Endothelial cell of umbilical vein (primary cell): ENCODE results near the gene CHID1. TPM values are rescaled to one million over a fixed set of nuclear protein-coding genes. Genes with fewer than 3 reads are reported as not detected.

Experiments used
- BruUV-seq: library from RNA; stranded (reverse); fragments of 400-500 nt; replicated peaks from 2 replicates; lab custom pipeline; 2021; lab: Mats Ljungman, UMichigan
- CTCF ChIA-PET: fragments of 300-600, 350-600 bp; sonication (Branson Sonifier 250); formaldehyde crosslinking; loops from one replicate; lab custom pipeline; 2021; ENCODE audit warnings: antibody characterized with exemption, inconsistent platforms; lab: Charles Lee
- POLR2A ChIA-PET: fragments of 300-600, 350-600 bp; sonication (Branson Sonifier 250); formaldehyde crosslinking; loops from one replicate; lab custom pipeline; 2021; ENCODE audit warnings: antibody characterized with exemption, inconsistent platforms; lab: Charles Lee
- DNase-seq: peaks from one replicate; pipeline ENCODE4 v3.0.0-alpha.2; 2011; ENCODE audit warnings: low read depth, low spot score
- FAIRE-seq: peaks from 2 replicates; lab custom pipeline; 2011; peaks lifted over from hg19 to GRCh38; lab: Jason Lieb, UNC
- H2AFZ ChIP-seq: 2 replicates; pipeline ENCODE4 v1.6.0; 2012; ENCODE audit warnings: low read depth, low read length, control low read depth, inconsistent platforms
- H3K27ac ChIP-seq: 2 replicates; pipeline ENCODE4 v1.5.1; 2011; ENCODE audit warnings: low read depth, mild to moderate bottlenecking, control low read depth, low read length, moderate library complexity; ENCODE audit not compliant: insufficient read depth
- H3K27me3 ChIP-seq, 2 experiments: 2 replicates each; pipeline versions ENCODE4 v1.6.0 to v1.6.1; 2011; ENCODE audit warnings: low read length in 2 of 2, mixed read lengths in 1 of 2; ENCODE audit not compliant: control insufficient read depth in 2 of 2, insufficient read depth in 2 of 2
- H3K36me3 ChIP-seq, 2 experiments: 2 replicates in 1 of 2; 3 replicates in 1 of 2; pipeline ENCODE4 v1.5.1; 2011; ENCODE audit warnings: low read length in 2 of 2, mild to moderate bottlenecking in 1 of 2, moderate library complexity in 1 of 2; ENCODE audit not compliant: control insufficient read depth in 2 of 2, insufficient read depth in 2 of 2; ENCODE audit errors: extremely low read depth in 1 of 2
- H3K4me1 ChIP-seq: 3 replicates; pipeline ENCODE4 v1.5.1; 2011; ENCODE audit warnings: mild to moderate bottlenecking, low read length; ENCODE audit not compliant: control insufficient read depth, insufficient read depth; ENCODE audit errors: extremely low read depth
- H3K4me2 ChIP-seq: 2 replicates; pipeline ENCODE4 v1.6.1; 2011; ENCODE audit warnings: low read length, control low read depth, mixed read lengths; ENCODE audit not compliant: insufficient read depth
- H3K4me3 ChIP-seq, 3 experiments: fragments of 200-600 bp in 1 of 3; sonication (generic), shearing (Covaris generic) in 1 of 3; replicated peaks in 1 of 3; 2 replicates each; pipeline ENCODE4 v1.5.1; 2011 to 2016; ENCODE audit warnings: control low read depth in 3 of 3, low read length in 3 of 3, mild to moderate bottlenecking in 2 of 3, inconsistent platforms in 1 of 3, low read depth in 1 of 3, moderate library complexity in 1 of 3; ENCODE audit not compliant: insufficient read depth in 1 of 3
- H3K79me2 ChIP-seq: 2 replicates; pipeline ENCODE4 v1.6.0; 2012; ENCODE audit warnings: low read length, inconsistent platforms; ENCODE audit not compliant: control insufficient read depth, insufficient read depth
- H3K9ac ChIP-seq: replicated peaks from 2 replicates; pipeline ENCODE3; 2011; ENCODE audit warnings: low read length, control low read depth; ENCODE audit not compliant: insufficient read depth; ENCODE audit errors: extremely low read depth
- H3K9me1 ChIP-seq: replicated peaks from 3 replicates; pipeline ENCODE4 v1.6.0; 2011; ENCODE audit warnings: mild to moderate bottlenecking, low read length; ENCODE audit not compliant: control insufficient read depth, insufficient read depth; ENCODE audit errors: extremely low read depth
- H3K9me3 ChIP-seq: replicated peaks from 2 replicates; pipeline ENCODE4 v1.5.1; 2012; ENCODE audit warnings: low read length, inconsistent platforms; ENCODE audit not compliant: control insufficient read depth, insufficient read depth
- H4K20me1 ChIP-seq: replicated peaks from 2 replicates; pipeline ENCODE3; 2011; ENCODE audit warnings: mild to moderate bottlenecking, low read length; ENCODE audit not compliant: control insufficient read depth, insufficient read depth; ENCODE audit errors: extremely low read depth
- GATA2 ChIP-seq: IDR thresholded peaks from 2 replicates; pipeline ENCODE4 v1.7.0; 2011; ENCODE audit warnings: low read depth, mild to moderate bottlenecking, moderate library complexity, mixed read lengths, low read length; ENCODE audit not compliant: insufficient read length, insufficient read depth
- MYC ChIP-seq: IDR thresholded peaks from one replicate; pipeline ENCODE4 v1.6.1; 2011; ENCODE audit warnings: mild to moderate bottlenecking, low read depth, low read length
- dilution Hi-C: fragments of 300-500 bp; cut with MboI; formaldehyde crosslinking; loops from one replicate; pipeline ENCODE4 v1.15.0; 2019; ENCODE audit warnings: low sequenced_read_pairs; ENCODE audit not compliant: extremely low pct_ligation_motif_present
- intact Hi-C: fragments of 100-400 bp; cut with micrococcal nuclease; formaldehyde crosslinking; loops from one replicate; pipeline ENCODE4 v1.10.0; 2022
- polyA plus RNA-seq, 4 experiments: library from polyadenylated mRNA; depleted of rRNA in 3 of 4; stranded (reverse) in 3 of 4; unstranded in 1 of 4; fragments of >200 nt; gene quantifications; 2 replicates each; pipeline versions ENCODE4 v1.2.1 to v1.2.3, GENCODE V29; 2011 to 2012; ENCODE audit warnings: missing spikeins in 1 of 4
- total RNA-seq: library from RNA; stranded (reverse); gene quantifications from 2 replicates; pipeline ENCODE4 v1.2.3, GENCODE V29; 2021
- TF ChIP-seq, protein P1 (sequence below), 2 donors: IDR thresholded peaks; 1 replicate in 1 of 2; 2 replicates in 1 of 2; pipeline ENCODE4 v1.5.1; 2011; ENCODE audit warnings: low read length in 2 of 2, mild to moderate bottlenecking in 2 of 2, moderate library complexity in 2 of 2, control low read depth in 1 of 2, inconsistent platforms in 1 of 2, low read depth in 1 of 2; ENCODE audit not compliant: insufficient read depth in 1 of 2; ENCODE audit errors: extremely low read depth in 1 of 2
- TF ChIP-seq, protein P2 (sequence below): IDR thresholded peaks from 2 replicates; pipeline ENCODE4 v1.6.1; 2011; ENCODE audit not compliant: insufficient read depth, insufficient read length

The CHID1 gene
- total and polyA plus RNA-seq, 2 donors (not counting 3 experiments of a cell fraction or from before 2014, with no cell fraction given), result 89.8 to 107 TPM

DNA sequence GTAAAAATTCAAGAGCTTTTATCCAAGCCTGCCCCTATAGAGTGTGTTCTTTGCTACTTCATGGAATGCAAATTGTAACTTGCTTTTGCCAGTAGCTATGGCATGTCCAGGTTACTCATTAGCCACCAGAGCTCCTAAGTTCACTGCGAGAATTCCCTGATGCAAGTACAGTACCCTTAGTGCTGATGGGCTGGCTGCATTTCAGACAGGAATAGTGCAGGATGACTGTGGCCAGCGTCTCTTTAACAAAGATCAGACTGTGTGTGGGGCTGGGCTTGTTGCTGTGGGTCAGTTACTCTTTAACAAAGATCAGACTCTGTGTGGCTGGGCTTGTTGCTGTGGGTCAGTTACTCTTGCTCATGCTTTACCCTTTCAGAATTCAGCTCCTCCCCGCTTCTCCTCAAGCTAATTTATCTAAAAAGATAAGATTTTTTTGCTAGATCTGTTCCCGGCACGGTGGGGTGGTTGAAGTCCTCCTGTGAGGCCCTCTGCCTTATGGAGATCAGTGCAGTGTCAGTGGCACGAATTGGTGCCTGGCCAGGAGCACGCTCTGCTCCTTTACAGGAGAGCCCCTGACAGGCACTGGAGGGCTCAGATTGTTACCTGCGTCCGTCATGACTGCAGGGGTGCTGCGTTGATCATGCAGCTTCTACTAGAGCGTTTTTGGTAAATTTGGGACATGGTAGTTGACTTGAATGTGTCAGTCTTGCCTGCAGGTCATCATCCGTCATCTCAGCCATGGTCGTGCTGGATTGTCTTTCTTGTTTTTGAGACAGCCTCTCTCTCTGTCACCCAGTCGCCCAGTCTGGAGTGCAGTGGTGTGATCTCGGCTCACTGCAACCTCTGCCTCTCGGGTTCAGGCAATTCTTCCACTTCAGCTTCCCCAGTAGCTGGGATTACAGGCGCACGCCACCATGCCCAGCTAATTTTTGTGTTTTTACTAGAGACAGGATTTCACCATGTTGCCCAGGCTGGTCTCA lies 42.1 kb upstream of the CHID1 start:
- intact Hi-C loops (no loop called here), dilution Hi-C loops (no loop called here)
- no peak overlapping the region for H3K4me2 ChIP-seq
- H3K9me1 ChIP-seq, result no peaks in the 10 kb centered on the region
- FAIRE-seq (no peak), DNase-seq (no peak)
- H3K27ac ChIP-seq, result no peak overlapping the region
- peaks cover 47% of the 10 kb centered on the region for H3K79me2 ChIP-seq
- ChIA-PET CTCF (interaction anchor here (0.9 kb wide), 2 partner anchors 12 to 19 kb away, joined by 3 to 5 read pairs; no protein-coding TSS in a partner anchor), POLR2A (no interaction called here)
- peaks cover 2 to 8% of the 10 kb centered on the region in 2 experiments for H3K36me3 ChIP-seq
- H2AFZ ChIP-seq, result no peak overlapping the region
- no peaks in the 10 kb centered on the region for H3K9me3 ChIP-seq
- H3K9ac ChIP-seq, result no peak overlapping the region
- peaks cover 2% of the 10 kb centered on the region for H4K20me1 ChIP-seq
- no peak overlapping the region for H3K4me3 ChIP-seq
- H3K4me1 ChIP-seq, result no peaks in the 10 kb centered on the region
- BruUV-seq, result no TSS peak
- H3K27me3 ChIP-seq, result no peaks in the 10 kb centered on the region
- TF ChIP-seq, protein P1, sequence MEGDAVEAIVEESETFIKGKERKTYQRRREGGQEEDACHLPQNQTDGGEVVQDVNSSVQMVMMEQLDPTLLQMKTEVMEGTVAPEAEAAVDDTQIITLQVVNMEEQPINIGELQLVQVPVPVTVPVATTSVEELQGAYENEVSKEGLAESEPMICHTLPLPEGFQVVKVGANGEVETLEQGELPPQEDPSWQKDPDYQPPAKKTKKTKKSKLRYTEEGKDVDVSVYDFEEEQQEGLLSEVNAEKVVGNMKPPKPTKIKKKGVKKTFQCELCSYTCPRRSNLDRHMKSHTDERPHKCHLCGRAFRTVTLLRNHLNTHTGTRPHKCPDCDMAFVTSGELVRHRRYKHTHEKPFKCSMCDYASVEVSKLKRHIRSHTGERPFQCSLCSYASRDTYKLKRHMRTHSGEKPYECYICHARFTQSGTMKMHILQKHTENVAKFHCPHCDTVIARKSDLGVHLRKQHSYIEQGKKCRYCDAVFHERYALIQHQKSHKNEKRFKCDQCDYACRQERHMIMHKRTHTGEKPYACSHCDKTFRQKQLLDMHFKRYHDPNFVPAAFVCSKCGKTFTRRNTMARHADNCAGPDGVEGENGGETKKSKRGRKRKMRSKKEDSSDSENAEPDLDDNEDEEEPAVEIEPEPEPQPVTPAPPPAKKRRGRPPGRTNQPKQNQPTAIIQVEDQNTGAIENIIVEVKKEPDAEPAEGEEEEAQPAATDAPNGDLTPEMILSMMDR (IDR thresholded peaks at IDR 0.05; ENCODE audit: extremely low read depth in 1 of 2, insufficient read depth in 1 of 2, low read depth in 1 of 2, low read length in 2 of 2), result no peak

DNA sequence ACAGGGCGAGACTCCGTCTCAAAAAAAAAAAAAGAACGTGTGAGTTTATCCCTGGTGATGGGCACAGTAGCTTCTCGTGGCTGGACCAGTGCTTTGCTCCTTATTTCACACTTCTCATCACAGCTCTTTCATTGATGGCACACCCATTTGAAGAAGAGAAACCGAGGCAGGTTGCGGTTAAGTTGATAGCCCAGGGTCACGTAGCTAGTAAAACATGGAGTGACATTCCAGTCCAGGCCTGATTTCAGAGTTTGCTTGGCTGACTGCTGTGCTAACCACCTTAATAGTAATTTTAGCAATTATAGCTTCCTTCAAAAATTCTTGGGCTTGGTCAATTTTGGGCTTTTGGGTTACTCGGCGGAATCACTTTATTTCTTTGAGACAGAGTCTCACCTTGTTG lies 40.9 kb upstream of the CHID1 start:
- ChIA-PET POLR2A (no interaction called here), CTCF (interaction anchor here (1.5 kb wide), 1 partner anchor 11 kb away, joined by 5 read pairs; no protein-coding TSS in a partner anchor)
- dilution Hi-C loops, result no loop called here
- Histone ChIP-seq H4K20me1 (peaks cover 2% of the 10 kb centered on the region), H3K79me2 (peaks cover 37% of the 10 kb centered on the region), H3K27ac (no peak overlapping the region), H2AFZ (no peak overlapping the region), H3K27me3 (no peaks in the 10 kb centered on the region), H3K4me1 (no peaks in the 10 kb centered on the region), H3K36me3 (peaks cover 2 to 6% of the 10 kb centered on the region in 2 experiments), H3K4me2 (no peak overlapping the region), H3K9me3 (no peaks in the 10 kb centered on the region), H3K9ac (no peak overlapping the region), H3K9me1 (no peaks in the 10 kb centered on the region), H3K4me3 (no peak overlapping the region)
- TF ChIP-seq, protein P2, sequence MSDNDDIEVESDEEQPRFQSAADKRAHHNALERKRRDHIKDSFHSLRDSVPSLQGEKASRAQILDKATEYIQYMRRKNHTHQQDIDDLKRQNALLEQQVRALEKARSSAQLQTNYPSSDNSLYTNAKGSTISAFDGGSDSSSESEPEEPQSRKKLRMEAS, result no peak
- no peak for TF ChIP-seq GATA2
- TF ChIP-seq MYC, result no peak
- TF ChIP-seq, protein P1 (IDR thresholded peaks at IDR 0.05; ENCODE audit: extremely low read depth in 1 of 2, insufficient read depth in 1 of 2, low read depth in 1 of 2, low read length in 2 of 2), result no peak
- FAIRE-seq (no peak), DNase-seq (no peak)
- BruUV-seq, result no TSS peak
- intact Hi-C loops, result no loop called here
